Activated CD8-positive, alpha-beta memory T cell treated with anti-CD3 and anti-CD28 coated beads for 4 hours (primary cell): ENCODE results near the gene GUSB.

Source experiments
- DNase-seq, 2 donors: peaks; one replicate each; pipeline ENCODE4 v3.0.0-alpha.2; 2020; ENCODE audit warnings: low read depth in 2 of 2

GUSB gene

GRCh38 chr7:65931685-65932084 is 50.3 kb downstream of the GUSB start:
- no peak for DNase-seq

- DNase-seq: no peak
Measured at GRCh38 chr7:65927489-65928448, 54.2 kb downstream of the GUSB start.

DNA sequence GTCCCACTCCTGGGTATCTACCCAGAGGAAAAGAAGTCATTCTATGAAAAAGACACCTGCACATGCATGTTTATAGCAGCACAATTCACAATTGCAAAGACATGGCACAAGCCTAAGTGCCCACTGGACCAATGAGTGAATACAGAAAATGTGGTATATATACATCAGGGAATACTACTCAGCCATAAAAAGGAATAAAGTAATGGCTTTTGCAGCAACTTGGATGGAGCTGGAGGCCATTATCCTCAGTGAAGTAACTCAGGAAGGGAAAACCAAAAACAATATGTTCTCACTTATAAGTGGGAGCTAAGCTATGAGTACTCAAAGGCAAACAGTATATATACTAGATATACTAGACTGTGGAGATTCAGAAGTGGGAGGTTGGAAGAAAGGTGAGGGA is 55.4 kb downstream of the GUSB start:
- no peak for DNase-seq

- no peak for DNase-seq
Measured at GRCh38 chr7:65925040-65925439, 57.0 kb downstream of the GUSB start.

DNA sequence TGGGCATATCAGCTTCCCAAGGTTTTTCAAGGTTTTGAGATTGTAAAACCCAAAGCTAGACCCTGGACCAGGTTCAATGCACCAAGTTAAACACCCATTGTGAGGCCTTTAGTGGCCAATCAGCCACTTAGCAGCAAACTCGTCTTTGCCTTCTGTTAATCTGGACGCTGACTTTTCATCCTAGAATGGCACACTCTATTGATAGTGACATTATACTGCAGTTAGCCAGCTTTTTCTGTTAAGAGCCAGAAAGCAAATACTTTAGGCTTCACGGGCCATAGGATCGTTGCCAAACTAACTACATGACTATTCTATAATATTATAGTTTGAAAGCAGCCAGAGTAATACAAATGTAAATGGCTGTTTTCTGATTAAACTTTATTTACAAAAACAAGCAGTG is 57.8 kb downstream of the GUSB start:
- DNase-seq: no peak

- no peak for DNase-seq
Measured at GRCh38 chr7:65923316-65923715, 58.7 kb downstream of the GUSB start.

- no peak for DNase-seq
Measured at GRCh38 chr7:65915921-65916657, 65.9 kb downstream of the GUSB start.

GRCh38 chr7:65912237-65912636 is 69.8 kb downstream of the GUSB start:
- DNase-seq: no peak
